Measurements from ENCODE around the gene HMGCS2.

- TF ChIP-seq CTCF (IDR thresholded peaks at IDR 0.05) (no peak), POLR2A (IDR thresholded peaks at IDR 0.05) (no peak), EP300 (IDR thresholded peaks at IDR 0.05) (no peak)
Observed at GRCh38 chr1:119762953-119763352, 5.8 kb downstream of the HMGCS2 start.

Data from tibial nerve (tissue), 4 donors.